ENCODE measurements around the gene CTNNA2. TPM values are rescaled to one million over a fixed set of nuclear protein-coding genes. Genes with fewer than 3 reads are reported as not detected.

Gene CTNNA2
- total and polyA plus RNA-seq, 9 of the 15 experiments (the other 6 are each of a cell fraction or from before 2014, with no cell fraction given) = 0.03 to 0.40 (median 0.15) TPM

- Histone ChIP-seq H3K9me3 (replicated peaks; ENCODE audit: control insufficient read depth, insufficient read depth, low read depth, low read length) (no peaks in the 10 kb centered on the region), H3K4me2 (ENCODE audit: insufficient read depth, low read length) (no peak overlapping the region), H3K79me2 (ENCODE audit: control insufficient read depth, insufficient read depth, low read length) (no peaks in the 10 kb centered on the region), H3K4me1 (replicated peaks in 1 of 2; ENCODE audit: control insufficient read depth in 2 of 2, insufficient read depth in 2 of 2, low read length in 2 of 2) (no peaks in the 10 kb centered on the region), H3K36me3 (ENCODE audit: control insufficient read depth, insufficient read depth, low read length) (no peaks in the 10 kb centered on the region), H4K20me1 (replicated peaks; ENCODE audit: control insufficient read depth, insufficient read depth, low read length) (no peaks in the 10 kb centered on the region), H3K9ac (ENCODE audit: insufficient read depth in 1 of 2, low read depth in 2 of 2, low read length in 2 of 2) (no peak overlapping the region), H3K27me3 (ENCODE audit: control insufficient read depth in 2 of 2, insufficient read depth in 2 of 2, low read length in 2 of 2) (no peaks in the 10 kb centered on the region), H2AFZ (ENCODE audit: low read depth, low read length) (no peak overlapping the region), H3K9me1 (ENCODE audit: control insufficient read depth, insufficient read depth, low read length) (no peaks in the 10 kb centered on the region), H3K4me3 (no peak overlapping the region), H3K27ac (ENCODE audit: extremely low read depth, low read depth, low read length) (no peak overlapping the region)
- ChIA-PET CTCF (ENCODE audit: low intra/inter-chr PET ratio) (no interaction called here), POLR2A (no interaction called here)
- ATAC-seq (no peak), DNase-seq (ENCODE audit: extremely low read depth in 1 of 4, low spot score in 3 of 4) (no peak), FAIRE-seq (no peak)
- WGBS (ENCODE audit: insufficient coverage, low coverage, missing lambda C conversion rate) = 0% methylated on average over 2 of the region's 2 CpGs
- intact Hi-C loops (cut with micrococcal nuclease) = no loop called here
- no TSS peak for BruUV-seq (replicated peaks)
- no peak for TF ChIP-seq NFRKB (IDR thresholded peaks at IDR 0.05; ENCODE audit: low read depth)
- no peak for TF ChIP-seq RAD21 (CRISPR knock-in tag; conservative IDR thresholded peaks at IDR 0.05 in 1 of 2, IDR thresholded peaks at IDR 0.05 in 1 of 2)
- no peak for TF ChIP-seq SMAD2 (IDR thresholded peaks at IDR 0.05; ENCODE audit: low read depth, low read length)
- no peak for TF ChIP-seq ZNF778 (CRISPR knock-in tag; IDR thresholded peaks at IDR 0.05)
- TF ChIP-seq FOXP1 (CRISPR knock-in tag; IDR thresholded peaks at IDR 0.05) = no peak
- TF ChIP-seq TBP (optimal IDR thresholded peaks at IDR 0.05; ENCODE audit: low read depth, low read length) = no peak
- TF ChIP-seq SNRNP70 (optimal IDR thresholded peaks at IDR 0.05; ENCODE audit: low read depth, low read length) = no peak
- in situ Hi-C loops (cut with MboI) = no loop called here
These were observed 309.3 kb downstream of the CTNNA2 start for GRCh38 chr2:79822136-79822535.

Measured in K562 (cell line).